ENCODE data around the gene BPTF. TPM values are rescaled to one million over a fixed set of nuclear protein-coding genes. Genes with fewer than 3 reads are reported as not detected.

BPTF gene
- total RNA-seq = 79.2 TPM
- long read RNA-seq, partial matches to known transcripts = 5 of 7 reads
- long read RNA-seq, other reads (novel, unspliced or antisense) = 2 of 7 reads

GRCh38 chr17:67824735-67825626 lies at the start of gene BPTF:
BPTF (plus strand) TSS chr17:67825503; CDS start chr17:67825725, 222 bp downstream.
- TF ChIP-seq CTCF (IDR thresholded peaks at IDR 0.05; ENCODE audit: borderline replicate concordance) = peak; percentile 95
- Histone ChIP-seq H3K36me3 (no peaks in the 10 kb centered on the region), H3K4me3 (peak within 1 kb of the TSS; percentile 91), H3K9me3 (replicated peaks) (no peaks in the 10 kb centered on the region), H3K27ac (replicated peaks) (peak within 1 kb of the TSS; percentile 96), H3K27me3 (ENCODE audit: low read depth) (no peaks in the 10 kb centered on the region), H3K4me1 (peaks cover 42% of the 10 kb centered on the region)
- peak; percentile 91 for DNase-seq
- intact Hi-C loops (cut with micrococcal nuclease) = no loop called here

- no peaks in the 10 kb centered on the region for H3K9me3 ChIP-seq (replicated peaks)
- no peaks in the 10 kb centered on the region for H3K27me3 ChIP-seq (ENCODE audit: low read depth)
- intact Hi-C loops (cut with micrococcal nuclease) = no loop called here
- H3K4me1 ChIP-seq = peaks cover 9% of the 10 kb centered on the region
- peak overlapping the region; percentile 12 for H3K4me3 ChIP-seq
- peak overlapping the region; percentile 64 for H3K27ac ChIP-seq (replicated peaks)
- peak; percentile 67 for TF ChIP-seq CTCF (IDR thresholded peaks at IDR 0.05; ENCODE audit: borderline replicate concordance)
- no peaks in the 10 kb centered on the region for H3K36me3 ChIP-seq
- DNase-seq = peak; percentile 42
Observed at GRCh38 chr17:67779098-67779672, 46.1 kb upstream of the BPTF start.

- Histone ChIP-seq H3K27me3 (ENCODE audit: low read depth) (no peaks in the 10 kb centered on the region), H3K4me1 (peaks cover 2% of the 10 kb centered on the region), H3K4me3 (no peak overlapping the region), H3K9me3 (replicated peaks) (no peaks in the 10 kb centered on the region), H3K27ac (replicated peaks) (no peak overlapping the region), H3K36me3 (no peaks in the 10 kb centered on the region)
- TF ChIP-seq CTCF (IDR thresholded peaks at IDR 0.05; ENCODE audit: borderline replicate concordance) = no peak
- DNase-seq = no peak
- intact Hi-C loops (cut with micrococcal nuclease) = no loop called here
Observed at GRCh38 chr17:67784364-67785121, 40.8 kb upstream of the BPTF start.

GRCh38 chr17:67785122-67785477 lies 40.2 kb upstream of the BPTF start:
- no peaks in the 10 kb centered on the region for H3K4me1 ChIP-seq
- no peaks in the 10 kb centered on the region for H3K36me3 ChIP-seq
- no peaks in the 10 kb centered on the region for H3K9me3 ChIP-seq (replicated peaks)
- H3K27me3 ChIP-seq (ENCODE audit: low read depth) = no peaks in the 10 kb centered on the region
- H3K4me3 ChIP-seq = no peak overlapping the region
- no peak overlapping the region for H3K27ac ChIP-seq (replicated peaks)
- intact Hi-C loops (cut with micrococcal nuclease) = no loop called here
- DNase-seq = no peak
- TF ChIP-seq CTCF (IDR thresholded peaks at IDR 0.05; ENCODE audit: borderline replicate concordance) = no peak

- intact Hi-C loops (cut with micrococcal nuclease) = no loop called here
- no peak overlapping the region for H3K4me3 ChIP-seq
- no peak for TF ChIP-seq CTCF (IDR thresholded peaks at IDR 0.05; ENCODE audit: borderline replicate concordance)
- DNase-seq = no peak
- no peaks in the 10 kb centered on the region for H3K9me3 ChIP-seq (replicated peaks)
- no peaks in the 10 kb centered on the region for H3K4me1 ChIP-seq
- no peaks in the 10 kb centered on the region for H3K36me3 ChIP-seq
- H3K27ac ChIP-seq (replicated peaks) = no peak overlapping the region
- H3K27me3 ChIP-seq (ENCODE audit: low read depth) = no peaks in the 10 kb centered on the region
Observed at GRCh38 chr17:67785504-67785903, 39.8 kb upstream of the BPTF start.
